GDM1 (cell line): ENCODE data around the gene FBXL2.
"Not testable (repeated sequence)": the region's sequence is repeated elsewhere in the genome, so short reads cannot be mapped to it uniquely, and the experiment has no call there.

Source experiments
- DNase-seq: peaks from one replicate; lab custom pipeline; 2025; lab: John Stamatoyannopoulos, UW

FBXL2 gene

GRCh38 chr3:33429306-33429705 is 152.1 kb downstream of the FBXL2 start:
- not testable (repeated sequence) for DNase-seq

- no peak for DNase-seq
These were observed 152.8 kb downstream of the FBXL2 start for GRCh38 chr3:33430061-33430460.

GRCh38 chr3:33430571-33430970 is 153.3 kb downstream of the FBXL2 start:
- no peak for DNase-seq

DNA sequence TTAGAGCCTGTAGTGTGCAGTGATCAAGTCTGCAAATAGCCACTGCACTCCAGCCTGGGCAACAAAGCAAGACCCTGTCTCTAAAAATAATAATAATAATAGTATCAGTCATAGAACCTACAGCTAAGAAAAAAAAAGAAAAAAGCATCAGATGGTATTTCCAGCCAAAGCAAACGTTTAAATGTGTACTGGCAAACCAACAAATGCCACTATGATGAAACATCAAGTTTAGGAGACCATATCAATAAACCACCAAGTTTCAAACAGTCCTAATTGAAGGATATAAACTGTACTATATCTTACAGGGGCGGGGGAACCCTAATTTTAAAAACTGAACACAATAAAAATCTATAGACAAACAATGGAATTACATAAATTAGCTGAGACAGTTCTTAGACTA is 156.6 kb downstream of the FBXL2 start:
- no peak for DNase-seq
